ENCODE results near the gene PTPN23. TPM values are rescaled to one million over a fixed set of nuclear protein-coding genes. Genes with fewer than 3 reads are reported as not detected.
"Not testable (repeated sequence)": the region's sequence is repeated elsewhere in the genome, so short reads cannot be mapped to it uniquely, and the experiment has no call there.

PTPN23 gene
- total RNA-seq, 1 donor from 2014 or later, result 71.4 TPM

DNA sequence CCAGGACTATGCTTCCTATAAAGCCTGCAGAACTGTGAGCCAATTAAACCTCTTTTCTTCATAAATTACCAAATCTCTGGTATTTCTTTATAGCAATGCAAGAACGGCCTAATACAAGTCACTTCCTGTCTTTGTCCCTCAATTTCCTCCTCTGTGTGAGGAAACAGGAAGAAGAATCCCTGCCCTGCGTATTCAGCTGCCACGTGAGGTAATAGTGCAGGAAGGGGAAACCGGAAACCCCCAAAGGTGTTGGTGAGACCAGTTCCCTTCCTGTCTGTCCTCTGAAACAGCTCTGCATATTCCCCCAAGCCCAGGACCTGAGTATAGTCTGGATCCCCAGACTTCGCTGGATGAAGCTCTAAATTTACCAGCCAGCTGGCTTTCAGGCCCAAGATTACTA is 18.1 kb upstream of the PTPN23 start:
- Mint-ChIP-seq H3K36me3 (ENCODE audit: insufficient read depth) (peaks cover 2% of the 10 kb centered on the region), H3K27ac (no peak overlapping the region), H3K4me1 (ENCODE audit: low read depth) (no peaks in the 10 kb centered on the region), H3K9me3 (ENCODE audit: low read depth) (peaks cover 11% of the 10 kb centered on the region), H3K4me3 (ENCODE audit: low read depth) (no peak overlapping the region), H3K27me3 (no peaks in the 10 kb centered on the region)
- TF ChIP-seq, protein P1, sequence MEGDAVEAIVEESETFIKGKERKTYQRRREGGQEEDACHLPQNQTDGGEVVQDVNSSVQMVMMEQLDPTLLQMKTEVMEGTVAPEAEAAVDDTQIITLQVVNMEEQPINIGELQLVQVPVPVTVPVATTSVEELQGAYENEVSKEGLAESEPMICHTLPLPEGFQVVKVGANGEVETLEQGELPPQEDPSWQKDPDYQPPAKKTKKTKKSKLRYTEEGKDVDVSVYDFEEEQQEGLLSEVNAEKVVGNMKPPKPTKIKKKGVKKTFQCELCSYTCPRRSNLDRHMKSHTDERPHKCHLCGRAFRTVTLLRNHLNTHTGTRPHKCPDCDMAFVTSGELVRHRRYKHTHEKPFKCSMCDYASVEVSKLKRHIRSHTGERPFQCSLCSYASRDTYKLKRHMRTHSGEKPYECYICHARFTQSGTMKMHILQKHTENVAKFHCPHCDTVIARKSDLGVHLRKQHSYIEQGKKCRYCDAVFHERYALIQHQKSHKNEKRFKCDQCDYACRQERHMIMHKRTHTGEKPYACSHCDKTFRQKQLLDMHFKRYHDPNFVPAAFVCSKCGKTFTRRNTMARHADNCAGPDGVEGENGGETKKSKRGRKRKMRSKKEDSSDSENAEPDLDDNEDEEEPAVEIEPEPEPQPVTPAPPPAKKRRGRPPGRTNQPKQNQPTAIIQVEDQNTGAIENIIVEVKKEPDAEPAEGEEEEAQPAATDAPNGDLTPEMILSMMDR (IDR thresholded peaks at IDR 0.05; ENCODE audit: unreplicated experiment), result no peak
- DNase-seq (ENCODE audit: low spot score, unreplicated experiment), result no peak

DNA sequence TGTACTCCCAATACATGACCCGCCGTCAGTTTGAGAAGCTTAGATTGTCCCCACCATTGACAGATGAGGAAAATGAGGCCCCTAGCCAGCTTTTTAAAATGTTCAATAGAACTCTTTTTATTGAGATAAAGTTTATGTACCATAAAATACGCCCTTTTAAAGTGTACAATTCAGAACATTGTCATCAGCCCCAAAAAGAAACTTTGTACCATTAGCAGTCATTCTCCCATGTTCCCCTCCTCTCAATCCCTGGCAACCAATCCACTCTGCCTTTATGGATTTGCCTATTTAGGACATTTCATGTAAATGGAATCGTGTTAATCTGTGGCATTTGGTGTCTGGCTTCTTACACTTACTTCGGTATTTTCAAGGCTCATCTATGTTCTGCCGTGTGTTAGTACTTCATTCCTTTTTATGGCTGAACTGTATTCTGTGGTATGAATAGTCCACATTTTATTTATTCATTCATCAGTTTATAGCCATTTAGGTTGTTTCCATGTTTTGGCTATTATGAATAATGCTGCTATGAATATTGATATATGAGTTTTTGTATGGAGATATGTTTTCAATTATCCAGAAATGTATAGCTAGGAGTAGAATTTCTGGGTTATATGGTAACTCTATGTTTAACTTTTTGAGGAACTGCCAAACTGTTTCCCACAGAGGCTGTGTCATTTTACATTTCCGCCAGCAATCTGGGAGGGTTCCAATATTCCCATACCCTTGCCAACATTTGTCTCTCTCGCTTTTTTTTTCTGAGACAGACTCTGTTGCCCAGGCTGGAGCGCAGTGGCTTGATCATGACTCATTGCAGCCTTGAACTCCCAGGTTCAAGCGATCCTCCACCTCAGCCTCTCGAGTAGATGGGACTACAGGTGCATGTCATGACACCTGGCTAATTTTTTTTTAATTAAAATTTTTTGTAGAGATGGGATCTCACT is 15.3 kb upstream of the PTPN23 start:
- Mint-ChIP-seq H3K4me1 (ENCODE audit: low read depth) (no peaks in the 10 kb centered on the region), H3K27ac (no peak overlapping the region), H3K9me3 (ENCODE audit: low read depth) (no peaks in the 10 kb centered on the region), H3K27me3 (peaks cover 2% of the 10 kb centered on the region), H3K36me3 (ENCODE audit: insufficient read depth) (no peaks in the 10 kb centered on the region), H3K4me3 (ENCODE audit: low read depth) (no peak overlapping the region)
- TF ChIP-seq, protein P1 (IDR thresholded peaks at IDR 0.05; ENCODE audit: unreplicated experiment), result no peak
- no peak for DNase-seq (ENCODE audit: low spot score, unreplicated experiment)

DNA sequence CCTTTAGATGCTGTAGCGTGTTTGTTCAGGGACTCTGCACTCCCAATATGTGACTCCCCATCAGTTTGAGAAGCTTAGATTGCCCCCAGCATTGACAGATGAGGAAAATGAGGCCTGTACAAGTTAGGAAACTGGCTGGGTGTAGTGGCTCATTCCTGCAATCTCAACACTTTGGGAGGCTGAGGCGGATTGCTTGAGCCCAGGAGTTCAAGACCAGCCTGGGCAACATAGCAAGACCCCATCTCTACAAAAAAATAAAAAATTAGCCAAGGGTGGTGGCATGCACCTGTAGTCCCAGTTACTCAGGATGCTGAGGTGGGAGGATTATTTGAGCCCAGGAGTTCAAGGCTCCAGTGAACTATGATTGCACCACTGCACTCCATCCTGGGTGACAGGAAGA is 14.0 kb upstream of the PTPN23 start:
- no peaks in the 10 kb centered on the region for H3K9me3 Mint-ChIP-seq (ENCODE audit: low read depth)
- H3K4me1 Mint-ChIP-seq (ENCODE audit: low read depth), result no peaks in the 10 kb centered on the region
- no peak for DNase-seq (ENCODE audit: low spot score, unreplicated experiment)
- H3K27me3 Mint-ChIP-seq, result peaks cover 2% of the 10 kb centered on the region
- H3K36me3 Mint-ChIP-seq (ENCODE audit: insufficient read depth), result no peaks in the 10 kb centered on the region
- no peak overlapping the region for H3K27ac Mint-ChIP-seq
- TF ChIP-seq, protein P1 (IDR thresholded peaks at IDR 0.05; ENCODE audit: unreplicated experiment), result no peak
- H3K4me3 Mint-ChIP-seq (ENCODE audit: low read depth), result no peak overlapping the region

DNA sequence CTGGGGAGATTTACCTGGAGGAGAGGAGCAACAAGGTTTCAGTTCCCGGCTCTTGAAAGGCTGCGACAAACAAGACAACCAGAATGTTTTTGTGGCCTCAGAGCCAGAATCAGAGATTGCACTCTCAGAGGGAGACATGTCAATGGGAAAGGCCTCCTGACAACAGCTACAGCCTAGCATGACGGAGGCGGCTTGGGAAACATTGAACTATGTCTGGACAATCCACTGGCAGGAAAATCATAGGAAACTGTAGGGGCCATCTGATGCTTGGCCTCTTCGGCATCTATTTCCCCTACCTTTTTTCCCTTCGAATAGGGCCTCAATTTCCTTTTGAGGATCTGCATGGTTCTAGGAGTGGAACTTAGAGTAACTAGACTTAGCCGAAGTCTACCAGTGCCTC is 13.2 kb upstream of the PTPN23 start:
- Mint-ChIP-seq H3K4me1 (ENCODE audit: low read depth) (no peaks in the 10 kb centered on the region), H3K27me3 (peaks cover 2% of the 10 kb centered on the region), H3K27ac (no peak overlapping the region), H3K4me3 (ENCODE audit: low read depth) (no peak overlapping the region), H3K36me3 (ENCODE audit: insufficient read depth) (no peaks in the 10 kb centered on the region), H3K9me3 (ENCODE audit: low read depth) (no peaks in the 10 kb centered on the region)
- DNase-seq (ENCODE audit: low spot score, unreplicated experiment), result no peak
- TF ChIP-seq, protein P1 (IDR thresholded peaks at IDR 0.05; ENCODE audit: unreplicated experiment), result no peak

DNA sequence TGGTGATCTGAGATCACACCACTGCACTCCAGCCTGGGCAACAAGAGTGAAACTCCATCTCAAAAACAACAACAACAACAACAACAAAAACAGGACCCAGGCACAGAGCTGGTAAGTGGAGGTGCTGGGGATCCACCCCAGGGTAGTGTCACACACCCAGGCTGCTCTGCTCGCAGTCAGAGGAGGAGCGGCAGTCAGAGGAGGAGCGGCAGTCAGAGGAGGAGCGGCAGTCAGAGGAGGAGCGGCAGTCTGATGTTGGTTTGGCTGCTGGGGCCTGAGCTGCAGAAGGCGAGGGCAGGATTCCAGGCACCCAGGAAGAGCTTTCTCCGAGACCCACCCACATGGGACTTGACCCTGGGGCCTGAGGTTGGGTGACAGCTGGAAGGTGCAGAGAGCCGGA is 10.8 kb upstream of the PTPN23 start:
- not testable (repeated sequence) for H3K27ac Mint-ChIP-seq; DNase-seq (ENCODE audit: low spot score, unreplicated experiment); H3K4me1 Mint-ChIP-seq (ENCODE audit: low read depth); H3K27me3 Mint-ChIP-seq; H3K9me3 Mint-ChIP-seq (ENCODE audit: low read depth); H3K4me3 Mint-ChIP-seq (ENCODE audit: low read depth); H3K36me3 Mint-ChIP-seq (ENCODE audit: insufficient read depth)

All from progenitor cell of endocrine pancreas (in vitro differentiated cells).